Sigmoid colon (tissue), 3 donors: ENCODE measurements around the gene ACAP1.

Source experiments
- CTCF ChIP-seq, 4 experiments: fragments of 450-650 bp in 3 of 4; fragments of 200-600 bp in 1 of 4; IDR thresholded peaks; one replicate each; pipeline ENCODE4 v1.5.1; 2016 to 2019; ENCODE audit warnings: antibody characterized with exemption in 4 of 4, mild to moderate bottlenecking in 3 of 4, moderate library complexity in 2 of 4
- POLR2A ChIP-seq, 2 donors: fragments of 450-650 bp; IDR thresholded peaks; one replicate each; pipeline ENCODE4 v1.6.1; 2016; ENCODE audit warnings: antibody characterized with exemption in 2 of 2, mild to moderate bottlenecking in 2 of 2, moderate library complexity in 2 of 2

GRCh38 chr17:7383742-7384488, 47.6 kb downstream of the ACAP1 start:
- no peak for TF ChIP-seq POLR2A (IDR thresholded peaks at IDR 0.05)
- TF ChIP-seq CTCF (IDR thresholded peaks at IDR 0.05) = no peak
